ENCODE results near the gene SLC23A3.

Gene SLC23A3

DNA sequence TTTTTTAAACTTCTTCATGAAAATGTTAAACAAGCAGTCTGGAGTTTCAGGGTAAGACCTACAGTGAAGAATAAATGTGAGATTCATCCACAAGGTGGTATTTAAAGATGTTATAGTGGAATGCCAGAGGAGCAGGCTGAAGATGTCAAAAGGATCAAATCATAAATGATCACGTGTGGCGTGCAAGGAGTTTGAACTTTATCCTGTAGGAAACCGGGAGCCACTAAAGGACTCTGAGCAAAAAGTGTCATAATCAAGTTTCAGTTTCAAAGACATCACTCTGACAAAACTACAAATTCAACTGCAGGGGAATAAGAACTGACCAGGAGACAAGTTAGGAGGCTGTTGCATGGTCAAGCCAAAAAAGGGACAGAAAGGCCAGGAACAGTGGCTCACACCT lies 29.1 kb downstream of the SLC23A3 start:
- no peak for DNase-seq

DNA sequence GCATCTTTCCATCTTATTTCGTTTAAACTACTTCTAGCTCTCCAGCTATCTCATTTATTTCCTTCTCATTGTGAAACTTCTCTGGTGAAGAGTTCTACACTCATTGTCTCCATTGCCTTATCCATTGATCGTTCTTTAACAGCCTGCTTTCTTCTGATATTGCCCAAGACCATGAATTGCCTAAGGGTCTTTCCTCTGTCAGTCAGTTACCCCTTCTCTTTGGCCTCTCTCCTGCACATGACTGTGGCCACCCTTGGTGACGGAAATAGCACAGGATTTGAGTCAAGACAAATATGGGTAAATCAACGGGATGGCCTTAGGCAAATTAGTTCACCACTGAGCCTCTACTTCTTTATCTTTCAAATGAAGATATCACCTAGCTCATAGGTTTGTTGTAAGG lies 35.9 kb downstream of the SLC23A3 start:
- DNase-seq: no peak

DNA sequence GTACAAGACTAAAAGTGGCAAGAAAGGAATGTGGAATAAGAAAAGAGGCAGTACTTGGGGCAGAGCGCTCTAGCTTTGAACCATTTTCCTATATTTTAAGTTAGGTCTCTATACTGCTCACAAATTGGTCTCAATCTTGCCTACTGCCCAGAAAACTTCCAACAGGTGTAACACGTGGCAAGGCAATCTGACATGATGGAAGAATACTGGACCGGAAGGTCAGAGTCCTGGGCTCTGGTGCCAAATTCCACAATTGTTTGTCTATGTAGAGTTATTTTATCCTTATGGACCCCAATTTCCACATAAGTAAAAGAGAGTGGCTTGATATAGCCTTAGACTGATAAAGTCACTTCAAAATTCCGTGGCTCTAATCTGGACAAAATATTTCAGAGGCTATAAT lies 38.1 kb downstream of the SLC23A3 start:
- no peak for DNase-seq

DNA sequence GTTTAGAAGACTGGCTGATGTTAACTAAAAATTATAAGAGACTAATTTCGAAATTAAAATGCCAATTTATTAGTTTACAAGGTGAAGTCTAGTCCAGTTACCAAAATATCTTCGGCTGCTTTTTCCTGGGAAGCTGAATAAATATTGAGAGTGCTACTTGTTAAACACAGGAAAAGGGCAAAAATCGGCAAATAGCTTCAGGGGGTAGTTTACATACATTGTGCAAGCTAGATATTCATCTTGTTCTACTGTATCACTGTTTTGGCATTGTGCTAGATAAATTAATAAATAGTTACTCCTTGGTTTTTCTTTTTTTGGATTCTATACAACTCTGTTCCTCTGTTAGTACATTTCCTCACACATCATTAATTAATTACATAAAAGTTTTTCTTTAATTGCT lies 38.5 kb downstream of the SLC23A3 start:
- no peak for DNase-seq

DNA sequence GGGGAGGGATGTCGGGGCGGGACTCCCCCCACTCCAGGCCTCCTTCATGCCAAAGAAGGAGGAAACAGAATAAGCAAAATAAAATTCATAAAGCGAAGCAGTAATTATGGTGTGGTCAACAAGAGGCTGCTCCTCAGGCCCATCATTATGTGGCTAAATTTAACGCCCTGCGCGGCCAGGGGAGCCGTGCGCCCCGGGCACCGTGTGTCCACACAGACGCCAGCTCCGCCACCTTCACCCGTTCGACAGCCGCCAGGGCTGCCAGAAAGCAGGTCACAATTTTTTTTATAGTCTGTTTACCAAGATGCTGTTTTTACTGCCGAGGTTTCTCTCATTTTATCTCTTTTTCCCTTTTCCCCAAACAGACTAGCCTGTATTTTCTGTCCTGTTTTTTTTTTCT lies 40.2 kb downstream of the SLC23A3 start:
- DNase-seq: no peak

DNA sequence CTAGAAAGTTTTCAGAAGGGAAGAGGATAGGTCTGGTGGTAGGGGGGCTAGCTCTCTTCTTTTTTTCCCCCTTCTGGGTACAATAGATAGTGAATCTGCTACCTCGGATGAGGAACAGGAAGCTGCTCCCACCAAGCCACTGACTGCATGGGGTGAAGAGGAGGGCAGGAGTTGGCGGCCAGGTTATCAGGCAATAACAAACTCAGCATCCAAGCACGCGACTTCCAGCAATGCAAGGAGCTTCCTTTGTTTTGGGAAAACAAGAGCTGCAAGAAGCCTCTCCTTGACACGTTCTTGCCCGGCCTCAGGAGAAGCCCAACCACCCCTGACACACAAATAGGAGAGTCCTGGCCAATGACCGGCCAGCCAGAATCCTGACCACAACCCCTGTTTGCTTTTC lies 41.4 kb downstream of the SLC23A3 start:
- DNase-seq: no peak

DNA sequence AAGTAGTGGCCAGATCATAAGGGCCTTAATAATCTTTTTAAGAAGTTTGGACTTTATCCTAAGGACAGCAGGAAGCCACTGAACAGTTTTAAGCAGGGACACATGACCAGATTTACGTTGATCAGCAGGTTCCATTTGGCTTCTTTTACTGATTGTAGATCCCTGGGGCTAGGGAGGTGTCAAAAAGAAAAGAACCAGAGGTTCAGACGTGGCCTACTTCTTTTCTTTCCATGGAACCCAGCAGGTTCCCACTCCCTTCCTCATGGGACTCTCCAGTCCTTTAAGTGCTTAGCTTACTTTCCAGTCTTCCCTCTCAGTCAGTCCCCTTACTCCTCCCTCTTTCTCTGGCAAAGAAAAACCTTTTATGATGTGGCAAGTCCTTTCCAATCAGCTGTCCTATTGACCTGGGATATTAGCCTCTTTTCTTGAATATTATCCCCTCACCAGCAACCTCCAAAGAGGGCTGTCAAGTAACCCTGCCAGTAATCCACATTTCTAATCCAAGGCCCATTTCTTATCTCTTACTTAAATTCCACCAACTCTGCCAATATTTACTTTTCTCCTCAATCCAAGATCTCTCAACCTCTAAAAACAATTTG lies 42.7 kb downstream of the SLC23A3 start:
- no peak for DNase-seq

DNA sequence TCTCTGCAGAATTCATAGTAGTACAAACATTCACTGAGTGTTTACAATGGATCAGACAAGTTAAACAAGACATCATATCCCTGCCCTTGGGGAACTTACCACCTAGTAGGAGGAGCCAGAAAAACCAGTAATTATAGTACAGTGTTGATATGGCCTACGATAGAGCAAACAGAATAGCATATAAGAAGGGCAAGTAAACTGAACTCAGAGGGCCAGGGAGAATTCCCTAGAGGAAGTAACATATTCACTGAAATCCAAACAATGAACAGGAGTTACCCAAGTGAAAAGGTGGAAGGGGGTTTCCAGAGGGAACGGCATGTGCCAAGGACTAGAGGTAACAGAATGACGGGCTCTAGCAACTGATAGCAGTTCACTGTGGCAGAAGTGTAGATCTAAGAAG lies 43.3 kb downstream of the SLC23A3 start:
- DNase-seq: no peak

DNA sequence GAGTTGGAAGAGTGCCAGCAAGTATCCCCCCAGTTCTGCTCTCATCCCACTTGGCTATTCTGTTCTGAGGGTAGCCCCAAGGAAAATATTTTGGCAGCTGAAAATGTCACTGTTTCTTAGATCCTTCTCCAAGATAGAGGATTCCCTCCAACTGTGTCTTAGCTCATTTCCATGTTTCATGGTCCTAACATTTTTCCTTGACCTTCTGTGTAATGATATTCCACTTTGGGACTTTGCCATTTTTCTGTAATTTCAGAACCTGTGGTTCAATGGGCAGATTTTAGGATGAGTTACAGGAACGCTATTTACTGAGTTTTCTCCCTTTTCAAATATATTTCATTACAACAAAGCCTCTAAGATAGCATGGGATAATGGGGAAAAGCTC lies 44.0 kb downstream of the SLC23A3 start:
- no peak for DNase-seq

DNA sequence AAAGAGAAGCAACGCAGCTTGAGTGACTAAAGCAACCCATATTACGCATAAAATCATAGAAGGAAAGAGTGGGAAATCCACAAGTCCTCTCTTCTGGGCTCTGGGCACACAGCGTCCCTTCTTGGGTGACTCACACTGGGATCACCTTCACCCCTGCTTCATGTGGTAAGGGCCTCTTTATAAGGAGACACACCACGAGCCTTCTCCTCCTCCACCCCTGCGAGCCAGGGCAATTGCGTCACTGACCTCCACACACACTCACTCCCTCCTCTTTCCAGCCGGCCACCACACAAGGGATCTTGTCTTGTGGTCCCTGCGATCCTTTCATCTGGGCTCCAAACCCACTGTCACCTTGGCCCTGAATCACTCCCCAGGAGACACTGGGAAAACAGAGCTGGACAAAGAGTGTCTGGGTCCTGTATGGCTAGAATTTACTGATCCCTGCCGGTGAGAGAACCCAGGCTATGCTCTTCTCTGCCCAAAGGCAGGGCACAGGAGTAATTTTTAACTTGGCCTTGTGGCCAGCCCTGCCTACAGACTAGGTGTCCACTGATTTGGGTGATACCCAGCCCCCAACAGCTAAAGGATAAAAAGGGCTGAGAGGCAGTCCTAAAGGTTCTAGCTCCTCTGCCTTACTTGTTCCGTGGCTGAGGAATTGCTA lies 44.5 kb downstream of the SLC23A3 start:
- no peak for DNase-seq

DNA sequence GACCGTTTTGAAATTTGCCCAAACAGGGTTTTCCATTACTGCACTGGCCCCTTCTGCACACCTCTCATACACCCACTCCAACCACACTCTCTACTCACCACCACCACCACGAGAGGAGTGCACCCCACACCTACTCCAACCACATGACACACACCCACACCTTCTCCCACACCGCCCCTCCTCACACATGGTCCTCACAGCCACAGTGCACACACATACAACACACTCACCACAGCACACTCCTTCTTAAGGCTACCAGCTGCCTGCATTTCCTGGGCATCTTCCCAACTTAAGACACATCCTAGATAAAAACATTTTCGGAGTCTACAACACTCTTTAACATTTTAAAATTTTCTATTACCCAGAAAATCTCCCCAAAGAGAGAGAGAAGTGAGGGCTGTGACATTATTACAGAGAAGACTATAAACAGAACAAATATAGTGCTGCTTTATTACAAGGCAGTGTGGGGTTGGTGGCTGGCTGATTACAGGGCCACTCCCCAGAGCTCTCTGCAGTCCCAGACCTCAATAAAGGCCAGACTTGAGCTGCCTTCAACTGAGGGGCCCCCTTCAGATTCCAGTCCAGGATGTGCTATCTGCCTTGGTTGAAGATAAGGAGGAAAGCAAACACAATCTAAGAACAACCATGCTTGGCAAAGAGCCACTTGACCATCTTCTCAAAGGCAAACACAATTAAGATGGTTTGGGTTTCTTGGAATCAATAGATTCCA lies 45.3 kb downstream of the SLC23A3 start:
- no peak for DNase-seq

DNA sequence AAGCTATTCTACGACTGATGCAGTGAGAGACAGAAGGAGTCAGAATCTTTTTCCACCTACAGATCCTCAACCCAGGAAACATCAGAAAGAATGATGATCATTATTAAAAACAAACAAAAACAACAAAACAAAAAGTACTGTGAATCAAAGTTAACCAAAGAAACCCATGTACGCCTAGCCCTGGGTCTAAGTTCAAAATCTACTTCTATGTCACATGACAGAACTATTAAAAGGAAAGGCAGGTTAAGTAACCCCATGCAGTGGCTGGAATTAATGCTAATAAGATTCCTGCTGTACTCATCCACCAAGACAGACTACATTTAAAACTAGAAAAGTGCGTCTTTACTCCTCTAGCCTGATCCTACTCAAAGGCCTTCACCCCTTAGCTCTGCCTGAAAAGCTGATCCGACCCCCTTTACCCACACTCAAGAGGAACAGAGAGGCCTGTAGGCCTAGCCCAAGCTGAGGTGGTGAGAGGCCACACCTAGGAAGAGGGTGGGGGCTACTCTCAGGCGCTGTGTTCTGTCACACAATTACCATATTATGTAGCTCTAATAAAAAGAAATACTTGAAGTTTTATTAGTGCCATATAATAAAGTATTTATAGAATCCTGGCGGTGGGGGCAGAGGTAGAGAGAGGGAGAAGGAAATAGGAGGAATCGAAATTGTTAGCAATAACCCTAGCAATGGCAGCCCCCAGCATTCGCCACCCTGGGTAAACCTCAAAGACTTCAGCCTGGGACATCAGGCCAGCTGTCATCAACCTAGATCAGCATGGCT lies 46.3 kb downstream of the SLC23A3 start:
- DNase-seq: no peak

DNA sequence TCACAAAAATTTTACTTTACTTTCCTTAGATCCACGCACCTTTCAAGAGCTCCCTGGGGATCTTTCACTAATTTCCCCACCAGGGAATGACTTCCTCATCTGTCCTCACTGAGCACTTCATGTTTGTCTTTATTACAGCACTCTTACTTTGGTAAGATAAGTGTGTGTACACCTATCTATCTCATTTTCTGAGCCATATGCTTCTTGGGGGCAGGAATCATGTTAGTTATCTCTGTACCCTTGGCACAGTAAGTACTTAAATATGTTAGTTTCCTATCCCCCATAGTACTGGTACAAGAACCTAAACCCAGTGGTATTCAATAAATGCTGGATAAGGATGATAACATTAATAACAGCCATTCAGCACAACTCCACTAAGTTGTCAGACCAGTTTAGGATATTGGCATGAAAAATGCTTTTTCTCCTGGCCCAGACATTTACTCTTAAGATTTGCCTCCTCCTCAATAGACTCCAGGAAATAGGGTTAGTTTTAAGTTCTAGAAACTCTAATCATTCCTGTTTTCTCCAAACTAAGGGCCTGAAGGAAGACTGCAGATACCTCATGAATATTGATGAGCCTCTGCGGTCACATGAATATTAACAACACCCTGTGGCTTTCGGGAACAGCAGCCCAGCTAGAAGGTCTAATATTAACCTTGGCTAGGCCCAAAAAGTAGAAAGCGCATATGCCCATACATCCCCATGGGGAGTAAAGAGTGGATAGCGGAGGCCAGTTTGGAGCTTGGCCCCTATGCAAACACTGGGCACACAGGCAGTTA lies 47.4 kb downstream of the SLC23A3 start:
- no peak for DNase-seq

DNA sequence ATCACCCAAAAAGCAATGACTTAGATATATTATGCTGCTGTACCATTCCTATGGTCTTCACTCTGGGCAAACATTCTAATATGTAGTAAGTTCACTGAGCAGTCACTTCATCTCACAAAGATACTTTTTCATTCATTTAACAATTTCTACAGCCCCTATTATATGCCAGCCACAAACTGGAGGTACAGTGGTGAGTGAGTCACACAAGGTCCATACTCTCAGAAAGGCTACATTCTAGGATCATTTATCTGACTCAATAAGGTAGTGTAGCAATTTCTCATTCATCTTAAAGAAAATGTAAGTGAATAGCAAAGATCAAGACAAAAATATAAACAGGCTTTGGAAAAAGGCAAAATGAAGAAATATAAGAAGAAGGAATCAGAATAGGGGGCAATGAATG lies 49.7 kb downstream of the SLC23A3 start:
- no peak for DNase-seq

DNA sequence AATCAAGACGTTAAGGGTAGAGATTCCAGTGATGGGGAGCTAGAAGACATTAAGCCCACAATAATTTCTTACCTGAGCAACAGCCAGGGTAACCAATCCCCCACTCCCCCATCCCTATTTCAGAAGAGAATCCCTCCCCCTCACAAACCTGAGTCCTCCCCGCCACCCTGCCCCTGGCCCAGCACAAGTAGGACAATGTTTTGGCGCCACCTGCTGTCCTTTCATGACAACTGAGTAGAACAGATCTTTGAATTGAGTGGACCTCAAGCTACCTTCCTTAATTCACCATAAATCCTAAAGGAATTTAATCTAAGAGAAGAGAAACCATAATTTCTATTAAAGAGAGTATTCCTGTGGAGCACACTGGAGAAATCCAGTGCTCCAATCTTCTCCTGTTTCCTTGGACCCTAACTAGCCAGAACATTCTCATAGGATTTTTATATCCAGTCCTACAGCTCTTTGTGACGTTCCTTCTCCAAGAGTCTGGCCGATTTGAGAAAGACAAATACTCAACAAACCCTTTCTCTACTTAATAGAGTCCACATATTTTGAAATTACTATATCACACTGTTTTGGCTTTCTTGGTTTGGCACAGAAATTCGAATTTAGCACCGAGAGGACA lies 50.3 kb downstream of the SLC23A3 start:
- no peak for DNase-seq

DNA sequence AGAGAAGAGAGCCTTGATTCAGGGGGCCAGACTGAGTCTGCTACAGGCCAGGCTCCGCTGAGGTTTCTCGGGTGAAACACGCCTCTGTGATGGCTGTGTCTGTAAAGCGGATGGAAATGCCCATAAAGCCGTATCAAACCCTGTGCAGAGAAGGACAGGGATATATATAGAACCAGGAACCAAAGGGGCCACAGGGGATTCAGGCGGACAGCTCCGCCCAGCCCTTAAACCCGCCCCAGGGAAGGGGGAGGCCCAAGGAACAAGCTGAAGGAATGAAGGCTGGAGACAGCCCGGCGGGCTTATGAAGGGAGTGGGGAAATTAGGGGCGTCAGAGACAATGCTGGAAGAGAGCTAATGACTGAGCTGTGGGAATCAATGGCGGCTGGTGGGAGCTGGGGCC lies 51.3 kb downstream of the SLC23A3 start:
- no peak for DNase-seq

DNA sequence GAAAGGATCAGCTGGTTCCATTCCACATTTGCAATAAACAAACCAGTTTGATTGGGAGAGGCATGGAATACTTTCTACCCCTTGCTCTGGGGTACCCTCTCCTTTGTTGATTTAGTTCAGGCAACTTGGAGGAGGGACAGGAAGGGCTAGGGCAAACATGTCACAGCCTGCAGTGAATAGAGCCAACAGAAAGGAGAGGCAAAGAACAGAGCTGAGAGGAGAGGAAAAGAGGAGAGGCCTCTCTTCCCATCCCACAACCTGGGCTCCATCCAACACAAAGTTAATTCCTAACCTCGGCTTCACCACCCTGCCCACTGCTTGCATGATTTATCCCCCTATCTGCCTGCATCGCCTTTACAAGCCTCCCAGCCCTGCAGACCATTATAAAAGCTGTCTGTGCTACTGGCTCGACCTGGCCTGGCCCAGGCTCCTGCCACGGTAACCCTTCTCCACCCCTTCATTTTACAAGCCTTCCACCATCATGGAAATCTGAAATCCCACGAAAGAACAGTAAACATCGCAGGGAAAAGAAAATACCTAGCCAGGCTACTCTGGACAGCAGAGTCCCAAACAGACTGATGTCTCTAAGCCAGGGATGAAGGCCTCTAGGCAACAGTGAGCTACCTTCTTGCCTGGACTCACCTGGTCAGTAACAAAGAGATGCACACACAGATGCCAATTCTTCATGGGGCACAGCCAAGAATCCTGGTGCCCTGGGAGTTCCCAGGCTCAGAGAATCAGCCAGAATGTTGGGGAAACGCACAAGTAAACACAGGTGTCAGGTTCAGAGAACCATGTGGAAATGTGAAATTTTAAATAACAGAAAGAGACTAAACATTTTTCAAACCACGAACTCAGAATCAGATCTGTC lies 52.8 kb downstream of the SLC23A3 start:
- no peak for DNase-seq

DNA sequence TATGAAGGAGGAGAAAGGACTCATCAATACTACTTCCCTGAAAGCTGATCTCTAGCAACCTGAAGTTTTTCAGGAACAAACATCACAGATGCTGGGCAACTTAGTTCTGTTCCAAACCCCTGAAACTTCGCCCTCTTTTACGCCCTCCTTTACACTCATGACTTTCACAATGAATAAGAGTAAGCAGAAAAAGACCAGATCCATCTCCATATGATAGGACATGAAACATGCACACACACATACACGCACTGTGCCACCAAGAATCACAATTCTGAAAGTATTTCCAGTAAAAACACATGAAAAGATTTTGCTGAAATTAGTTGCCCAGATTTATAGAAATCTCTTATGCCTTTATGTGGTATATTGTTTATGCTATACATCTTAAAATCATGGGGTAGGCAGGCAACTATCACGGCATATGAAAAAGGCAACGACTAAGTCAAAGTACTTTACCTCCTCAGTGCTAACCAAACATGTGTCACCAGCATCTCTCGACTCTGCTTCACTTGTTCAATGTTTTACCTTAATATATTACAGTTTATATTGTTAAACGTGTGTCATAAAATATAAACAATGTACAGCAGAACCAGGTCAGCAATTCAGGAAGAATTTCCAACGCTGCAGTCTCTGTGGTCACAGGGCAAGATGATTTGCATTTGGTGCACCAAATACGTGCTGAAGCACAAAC lies 57.0 kb downstream of the SLC23A3 start:
- no peak for DNase-seq

DNA sequence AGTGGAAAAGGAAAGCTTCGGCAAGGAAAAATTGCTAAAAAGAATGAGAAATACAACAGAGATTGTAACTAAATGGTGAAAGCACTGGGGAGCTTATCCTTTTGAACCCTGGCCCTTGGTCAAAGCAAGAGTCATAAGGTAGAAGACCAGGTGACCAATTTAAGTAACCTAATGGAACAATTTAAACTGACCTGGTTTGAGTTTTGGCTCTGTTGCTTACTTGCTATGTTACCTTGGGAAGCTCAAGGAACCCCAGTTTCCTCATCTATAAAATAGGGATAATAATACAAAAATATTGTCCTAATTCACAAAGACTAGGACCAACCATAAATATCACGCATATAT lies 57.8 kb downstream of the SLC23A3 start:
- no peak for DNase-seq

Measured in right forelimb (tissue), 1 donor.